ENCODE results near the gene HIRA.

- TF ChIP-seq CTCF (IDR thresholded peaks at IDR 0.05) (no peak), POLR2A (IDR thresholded peaks at IDR 0.05) (no peak)
These were observed 31.5 kb upstream of the HIRA start for GRCh38 chr22:19463008-19463407.
